Osteoblast (primary cell): ENCODE data around the gene UCP3. TPM values are rescaled to one million over a fixed set of nuclear protein-coding genes. Genes with fewer than 3 reads are reported as not detected.
"Not testable (repeated sequence)": the region's sequence is repeated elsewhere in the genome, so short reads cannot be mapped to it uniquely, and the experiment has no call there.

Experiments
- DNase-seq: peaks from one replicate; pipeline ENCODE4 v3.0.0; 2011; ENCODE audit warnings: low spot score, mixed read lengths; ENCODE audit not compliant: insufficient read length; ENCODE audit errors: missing footprints
- H2AFZ ChIP-seq: 2 replicates; pipeline ENCODE4 v1.6.0; 2011; ENCODE audit warnings: mild to moderate bottlenecking, low read length
- H3K27ac ChIP-seq: 2 replicates; pipeline ENCODE4 v1.5.1; 2011; ENCODE audit warnings: mild to moderate bottlenecking, low read depth, low read length, moderate library complexity
- H3K27me3 ChIP-seq: 2 replicates; pipeline ENCODE4 v1.6.0; 2012; ENCODE audit warnings: mild to moderate bottlenecking, control low read depth, inconsistent platforms, low read length, moderate library complexity; ENCODE audit not compliant: insufficient read depth
- H3K36me3 ChIP-seq: 2 replicates; pipeline ENCODE4 v1.5.1; 2011; ENCODE audit warnings: mild to moderate bottlenecking, low read length, control low read depth, moderate library complexity; ENCODE audit not compliant: insufficient read depth
- H3K4me1 ChIP-seq: 2 replicates; pipeline ENCODE4 v1.5.1; 2011; ENCODE audit warnings: mild to moderate bottlenecking, low read length, control low read depth, moderate library complexity; ENCODE audit not compliant: insufficient read depth
- H3K4me2 ChIP-seq: 2 replicates; pipeline ENCODE4 v1.6.0; 2011; ENCODE audit warnings: mild to moderate bottlenecking, low read length; ENCODE audit not compliant: insufficient read depth
- H3K4me3 ChIP-seq: fragments of 200-600 bp; sonication (generic); 3 replicates; pipeline ENCODE4 v1.5.1; 2012; ENCODE audit warnings: mild to moderate bottlenecking, low read length, inconsistent platforms; ENCODE audit not compliant: insufficient read depth
- H3K79me2 ChIP-seq: 2 replicates; pipeline ENCODE4 v1.6.0; 2012; ENCODE audit warnings: mild to moderate bottlenecking, low read length, control low read depth, inconsistent platforms; ENCODE audit not compliant: insufficient read depth
- H3K9me3 ChIP-seq: 2 replicates; pipeline ENCODE4 v1.5.1; 2011; ENCODE audit warnings: low read depth, low read length, control low read depth
- H4K20me1 ChIP-seq: 2 replicates; pipeline ENCODE4 v1.6.0; 2012; ENCODE audit warnings: mild to moderate bottlenecking, low read length, control low read depth; ENCODE audit not compliant: insufficient read depth
- CTCF ChIP-seq: IDR thresholded peaks from 2 replicates; pipeline ENCODE4 v1.5.1; 2011; ENCODE audit warnings: mild to moderate bottlenecking, low read depth, low read length, moderate library complexity; ENCODE audit errors: extremely low read depth
- total RNA-seq: library from RNA; depleted of rRNA; stranded (reverse); fragments of >200 nt; gene quantifications from 2 replicates; pipeline ENCODE4 v1.2.3, GENCODE V29; 2012

UCP3 gene
- total RNA-seq, 1 donor, result under 0.01 TPM

DNA sequence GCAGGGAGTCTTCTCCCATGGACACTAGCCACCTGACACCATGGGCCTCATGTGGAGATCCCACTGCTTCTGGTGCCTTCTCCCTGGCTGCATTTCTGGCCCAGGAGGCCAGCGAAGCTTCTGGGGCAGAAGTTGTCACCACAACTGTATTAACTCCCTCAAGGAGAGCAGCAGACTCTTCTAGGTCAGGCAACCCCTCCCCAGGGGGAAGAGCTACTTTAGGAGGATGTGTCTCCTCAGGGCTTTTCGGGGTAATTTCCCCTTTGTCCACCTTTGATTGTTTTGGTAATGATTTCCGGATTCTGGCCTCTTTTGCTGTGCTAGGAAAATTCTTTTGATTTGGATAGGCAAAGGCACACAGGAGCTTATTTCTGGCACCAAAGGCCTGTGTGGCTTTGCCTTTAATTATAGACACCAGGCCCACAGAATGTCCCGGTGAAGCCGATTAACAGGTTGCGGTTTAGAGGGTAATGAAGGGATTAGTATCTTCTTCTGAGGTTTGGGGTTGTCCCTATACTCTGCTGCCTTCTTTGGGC lies 17.3 kb downstream of the UCP3 start:
- Histone ChIP-seq H3K27me3 (no peaks in the 10 kb centered on the region), H3K36me3 (no peaks in the 10 kb centered on the region), H3K79me2 (no peaks in the 10 kb centered on the region), H4K20me1 (no peaks in the 10 kb centered on the region), H3K9me3 (no peaks in the 10 kb centered on the region), H3K4me1 (no peaks in the 10 kb centered on the region), H3K27ac (no peak overlapping the region), H2AFZ (no peak overlapping the region), H3K4me2 (no peak overlapping the region), H3K4me3 (no peak overlapping the region)
- no peak for TF ChIP-seq CTCF
- DNase-seq, result no peak

DNA sequence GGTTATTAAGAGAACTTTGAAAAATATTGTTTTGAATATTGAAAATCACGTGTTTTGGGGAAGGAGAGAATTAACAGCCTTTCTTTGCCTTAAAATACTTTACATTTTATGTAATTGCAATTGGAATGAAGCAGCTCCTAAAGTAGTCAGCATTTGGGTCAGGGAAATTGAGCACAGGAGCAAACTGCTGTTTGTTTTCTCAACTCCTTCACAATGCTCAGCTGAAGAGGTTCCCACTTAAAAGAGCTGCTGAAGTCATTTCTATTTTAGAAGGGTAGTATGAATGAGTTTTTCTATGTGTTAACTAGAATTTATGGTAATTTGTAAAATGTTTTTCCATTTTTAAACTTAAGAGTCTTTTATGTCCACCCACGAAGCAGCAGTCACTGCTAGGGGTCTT lies 18.2 kb downstream of the UCP3 start:
- H3K27ac ChIP-seq, result no peak overlapping the region
- H3K4me1 ChIP-seq, result no peaks in the 10 kb centered on the region
- no peak for TF ChIP-seq CTCF
- no peaks in the 10 kb centered on the region for H3K79me2 ChIP-seq
- no peak overlapping the region for H3K4me3 ChIP-seq
- no peaks in the 10 kb centered on the region for H3K36me3 ChIP-seq
- no peak overlapping the region for H2AFZ ChIP-seq
- no peaks in the 10 kb centered on the region for H4K20me1 ChIP-seq
- H3K4me2 ChIP-seq, result no peak overlapping the region
- no peaks in the 10 kb centered on the region for H3K27me3 ChIP-seq
- H3K9me3 ChIP-seq, result no peaks in the 10 kb centered on the region
- DNase-seq, result no peak

DNA sequence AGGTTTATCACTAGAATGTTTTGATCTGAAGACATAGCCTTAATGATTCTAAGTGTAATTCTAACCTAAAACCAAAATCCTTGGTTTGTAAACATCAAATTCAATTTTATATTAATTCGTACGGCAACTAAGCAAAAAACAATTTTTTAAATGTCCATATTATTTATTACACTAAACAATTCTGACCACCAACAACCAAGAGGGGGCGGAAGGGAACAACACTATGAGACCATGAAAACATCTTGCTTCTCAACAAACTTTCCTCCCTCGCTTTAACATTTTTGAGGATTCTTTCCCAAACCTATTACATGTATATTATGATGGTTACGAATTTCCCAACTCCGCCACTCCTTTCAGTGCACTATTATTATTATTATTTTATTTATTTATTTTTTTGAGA lies 19.7 kb downstream of the UCP3 start:
- no peaks in the 10 kb centered on the region for H3K9me3 ChIP-seq
- H3K4me3 ChIP-seq, result no peak overlapping the region
- H3K4me2 ChIP-seq, result no peak overlapping the region
- no peaks in the 10 kb centered on the region for H3K79me2 ChIP-seq
- H2AFZ ChIP-seq, result no peak overlapping the region
- no peaks in the 10 kb centered on the region for H3K4me1 ChIP-seq
- peak; percentile 40 for TF ChIP-seq CTCF
- H3K36me3 ChIP-seq, result no peaks in the 10 kb centered on the region
- H3K27ac ChIP-seq, result no peak overlapping the region
- H4K20me1 ChIP-seq, result no peaks in the 10 kb centered on the region
- no peak for DNase-seq
- no peaks in the 10 kb centered on the region for H3K27me3 ChIP-seq

- Histone ChIP-seq H3K27me3 (no peaks in the 10 kb centered on the region), H3K4me1 (no peaks in the 10 kb centered on the region), H3K36me3 (no peaks in the 10 kb centered on the region), H3K79me2 (no peaks in the 10 kb centered on the region), H3K4me2 (no peak overlapping the region), H3K4me3 (no peak overlapping the region), H3K9me3 (no peaks in the 10 kb centered on the region), H2AFZ (no peak overlapping the region), H4K20me1 (no peaks in the 10 kb centered on the region), H3K27ac (no peak overlapping the region)
- DNase-seq, result no peak
- no peak for TF ChIP-seq CTCF
Observed at GRCh38 chr11:73988227-73988626, 20.7 kb downstream of the UCP3 start.

GRCh38 chr11:73985661-73986060 lies 23.2 kb downstream of the UCP3 start:
- not testable (repeated sequence) for H2AFZ ChIP-seq, H3K27me3 ChIP-seq, H3K27ac ChIP-seq, H3K4me2 ChIP-seq, H4K20me1 ChIP-seq, DNase-seq, H3K79me2 ChIP-seq, H3K36me3 ChIP-seq, H3K4me3 ChIP-seq, H3K4me1 ChIP-seq, H3K9me3 ChIP-seq
